Right atrium auricular region (tissue), 2 donors: Measurements from ENCODE around the gene GHRH. TPM values are rescaled to one million over a fixed set of nuclear protein-coding genes. Genes with fewer than 3 reads are reported as not detected.

ENCODE experiments used
- DNase-seq: peaks from one replicate; pipeline ENCODE4 v3.0.0-alpha.2; 2019; ENCODE audit warnings: low spot score
- H3K27ac ChIP-seq, 2 donors: fragments of 200-600 bp; sonication (generic); 1 replicate in 1 of 2; 2 replicates in 1 of 2; pipeline ENCODE4 v1.5.1; 2016 to 2019
- H3K27me3 ChIP-seq, 2 donors: fragments of 200-600 bp; sonication (generic); one replicate each; pipeline versions ENCODE4 v1.5.1 to v1.6.0; 2017 to 2019
- H3K36me3 ChIP-seq: fragments of 200-600 bp; sonication (generic); one replicate; pipeline ENCODE4 v1.5.1; 2016
- H3K4me1 ChIP-seq, 2 donors: fragments of 200-600 bp; sonication (generic); one replicate each; pipeline versions ENCODE4 v1.5.1 to v1.6.0; 2017 to 2019
- H3K4me3 ChIP-seq, 2 donors: fragments of 200-600 bp; sonication (generic); 1 replicate in 1 of 2; 2 replicates in 1 of 2; pipeline ENCODE4 v1.5.1; 2017 to 2019; ENCODE audit warnings: mild to moderate bottlenecking in 1 of 2, moderate library complexity in 1 of 2
- H3K9me3 ChIP-seq, 2 donors: fragments of 200-600 bp; sonication (generic); one replicate each; pipeline ENCODE4 v1.5.1; 2019
- CTCF ChIP-seq, 2 donors: fragments of 200-600 bp; sonication (generic); IDR thresholded peaks; one replicate each; pipeline ENCODE4 v1.5.1; 2019; ENCODE audit warnings: antibody characterized with exemption in 2 of 2
- total RNA-seq, 2 donors: library from RNA; depleted of rRNA; stranded (reverse); fragments of >200 nt; gene quantifications; one replicate each; pipeline ENCODE4 v1.1.0, GENCODE V29; 2016

Gene GHRH
- total RNA-seq, 2 donors from 2014 or later: 1.5 to 3.6 TPM

DNA sequence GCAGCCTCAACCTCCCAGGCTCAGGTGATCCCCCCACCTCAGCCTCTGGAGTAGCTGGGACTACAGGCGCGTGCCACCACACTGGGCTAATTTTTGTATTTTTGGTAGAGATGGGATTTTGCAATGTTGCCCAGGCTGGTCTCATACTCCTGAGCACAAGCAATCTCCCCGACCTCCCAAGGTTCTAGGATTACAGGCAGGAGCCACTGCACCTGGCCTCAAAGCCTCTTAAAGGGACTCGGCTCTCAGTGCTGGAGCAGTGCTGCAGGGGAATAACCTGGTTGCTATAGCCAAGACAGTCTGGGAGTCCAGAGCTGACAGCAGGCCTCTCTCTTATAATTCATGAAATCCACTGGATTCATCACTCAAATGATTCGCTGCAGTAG lies 17.0 kb downstream of the GHRH start:
- Histone ChIP-seq H3K4me3 (no peak overlapping the region), H3K4me1 (peaks cover 0 to 19% of the 10 kb centered on the region in 2 donors), H3K36me3 (peaks cover 30% of the 10 kb centered on the region), H3K9me3 (no peaks in the 10 kb centered on the region), H3K27me3 (no peaks in the 10 kb centered on the region), H3K27ac (peak overlapping the region; percentile 61 to 69)
- DNase-seq: no peak
- TF ChIP-seq CTCF (IDR thresholded peaks at IDR 0.05): no peak

DNA sequence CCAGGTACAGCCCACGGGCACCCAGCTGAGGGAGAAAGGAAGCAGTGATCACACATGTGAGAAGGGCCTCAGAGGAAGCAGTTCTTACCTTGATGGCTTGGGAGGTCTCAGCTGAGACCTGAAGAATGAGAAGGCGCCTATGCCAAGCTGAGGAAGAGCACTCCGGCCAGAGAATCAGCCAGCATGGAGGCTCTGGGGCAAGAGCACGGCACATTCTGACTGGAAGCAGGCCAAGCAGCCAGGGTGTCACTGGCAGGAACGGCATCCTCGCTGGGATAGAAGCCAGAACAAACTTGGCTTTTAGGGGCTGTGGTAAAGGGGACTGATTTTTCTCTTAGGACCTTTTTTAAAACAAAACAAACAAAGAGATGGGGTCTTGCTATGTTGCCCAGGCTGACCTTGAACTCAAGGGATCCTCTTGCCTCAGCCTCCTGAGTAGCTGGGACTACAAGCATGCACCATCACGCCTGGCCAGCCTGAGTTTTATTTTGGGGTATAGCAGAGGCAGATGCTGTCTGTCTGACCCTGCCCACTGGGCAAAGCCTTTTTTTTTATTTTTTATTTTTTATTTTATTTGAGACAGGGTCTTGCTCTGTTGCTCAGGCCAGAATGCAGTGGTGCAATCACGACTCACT lies 17.6 kb downstream of the GHRH start:
- no peak for TF ChIP-seq CTCF (IDR thresholded peaks at IDR 0.05)
- peak overlapping the region; percentile 61 to 69 for H3K27ac ChIP-seq
- H3K9me3 ChIP-seq: no peaks in the 10 kb centered on the region
- no peaks in the 10 kb centered on the region for H3K27me3 ChIP-seq
- peaks cover 0 to 21% of the 10 kb centered on the region in 2 donors for H3K4me1 ChIP-seq
- H3K36me3 ChIP-seq: peaks cover 35% of the 10 kb centered on the region
- DNase-seq: no peak
- H3K4me3 ChIP-seq: no peak overlapping the region

DNA sequence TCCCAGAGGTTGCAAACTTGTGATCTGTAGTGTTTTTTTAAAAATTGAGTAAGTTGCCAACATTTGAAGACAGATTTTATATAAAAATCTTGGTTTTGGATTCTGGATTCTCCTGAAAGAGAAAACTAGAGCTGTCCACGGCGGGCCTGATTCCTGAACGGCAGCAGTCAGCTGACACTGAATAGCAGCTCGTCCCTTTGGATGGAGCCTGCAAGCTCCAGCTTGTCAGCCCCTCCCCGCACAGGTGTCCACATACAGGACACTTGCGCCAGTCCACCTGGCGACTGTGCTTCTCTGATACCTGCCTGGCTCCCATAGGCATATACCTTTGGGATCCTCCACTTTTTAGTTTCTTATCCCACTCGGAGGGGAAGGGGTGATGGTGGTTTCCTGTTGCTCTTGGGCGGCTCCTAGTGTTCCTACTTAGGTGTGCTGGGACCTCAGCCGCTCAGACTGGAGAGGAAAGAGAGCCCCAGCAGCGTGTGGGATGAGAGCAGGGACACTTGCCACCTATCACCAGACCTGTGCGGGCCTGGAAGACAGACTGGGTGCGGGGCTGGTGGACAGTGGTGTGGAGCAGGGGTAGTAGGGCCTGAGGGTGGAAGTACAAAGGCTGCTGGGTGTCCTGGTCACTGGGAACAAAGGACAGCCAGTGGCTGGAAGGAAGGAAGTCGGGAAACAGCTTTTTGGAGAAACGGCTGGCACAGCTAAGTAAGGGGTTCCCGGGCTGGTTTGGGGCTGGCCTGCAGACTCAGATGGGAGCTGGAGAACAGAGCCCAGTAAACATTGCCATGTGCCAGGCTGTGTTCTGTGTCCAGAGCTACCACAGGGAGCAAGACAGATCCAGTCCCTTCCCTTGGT lies 18.3 kb downstream of the GHRH start:
- no peak for DNase-seq

DNA sequence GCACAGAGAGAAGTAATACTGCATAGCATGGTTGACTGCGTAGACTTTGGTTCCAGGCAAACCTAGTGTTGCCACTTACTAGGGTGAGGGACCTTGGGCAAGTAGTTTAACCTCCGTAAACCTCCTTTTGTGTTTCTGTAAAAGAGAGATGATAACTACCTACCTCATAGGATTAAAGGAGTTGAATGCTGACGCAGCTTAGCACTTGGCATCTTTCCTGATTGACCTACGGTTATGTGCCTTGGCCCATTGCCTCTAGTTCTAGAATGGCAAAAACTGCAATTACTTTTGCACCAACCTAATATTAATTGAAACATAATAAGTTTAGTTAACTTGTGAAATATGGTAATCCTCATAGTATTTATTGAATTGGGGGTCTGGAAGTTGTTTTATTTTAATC lies 19.1 kb downstream of the GHRH start:
- Histone ChIP-seq H3K9me3 (no peaks in the 10 kb centered on the region), H3K36me3 (peaks cover 49% of the 10 kb centered on the region), H3K27ac (no peak overlapping the region), H3K4me3 (no peak overlapping the region), H3K27me3 (no peaks in the 10 kb centered on the region), H3K4me1 (peaks cover 0 to 32% of the 10 kb centered on the region in 2 donors)
- no peak for TF ChIP-seq CTCF (IDR thresholded peaks at IDR 0.05)
- DNase-seq: no peak

More for the DNA sequence above, 18.3 kb downstream of the GHRH start:
- Histone ChIP-seq H3K9me3 (no peaks in the 10 kb centered on the region), H3K27ac (peak overlapping the region; percentile 61 to 69), H3K4me1 (peaks cover 0 to 28% of the 10 kb centered on the region in 2 donors), H3K4me3 (no peak overlapping the region), H3K36me3 (peaks cover 41% of the 10 kb centered on the region), H3K27me3 (no peaks in the 10 kb centered on the region)
- no peak for TF ChIP-seq CTCF (IDR thresholded peaks at IDR 0.05)

DNA sequence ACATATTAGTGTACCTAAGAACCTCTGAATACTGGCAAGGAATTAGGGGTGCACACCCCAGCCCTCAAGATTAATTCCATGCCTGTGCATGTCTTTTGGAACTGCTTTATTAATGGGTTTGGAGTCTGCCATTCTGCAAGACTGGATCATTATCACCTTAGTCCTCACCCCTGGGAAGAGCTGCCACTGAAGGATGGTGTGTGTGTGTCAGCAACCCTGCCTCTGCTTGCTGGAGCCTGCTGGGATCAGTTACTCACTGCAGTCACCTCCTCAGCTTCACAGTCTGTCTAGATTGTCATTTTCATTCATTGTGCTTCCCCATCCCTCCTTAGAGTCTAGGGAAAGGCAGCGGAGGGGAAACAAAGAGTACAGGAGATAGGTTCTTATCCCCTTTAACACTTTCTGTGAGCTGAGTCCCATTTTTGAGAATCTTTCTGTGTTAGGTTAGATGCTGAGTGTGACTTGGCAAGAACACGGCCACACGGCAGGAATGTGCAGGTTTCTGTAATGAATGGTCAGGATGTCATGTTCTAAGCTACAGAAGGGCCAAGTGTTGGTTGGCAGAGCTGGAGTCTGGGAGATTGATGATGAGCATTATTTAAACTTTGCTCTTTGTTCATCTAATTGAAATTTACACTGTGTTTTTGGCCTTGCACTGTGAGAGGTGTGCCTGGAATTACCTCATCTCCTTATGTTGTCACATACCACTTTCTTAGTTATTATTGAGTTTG lies 21.1 kb downstream of the GHRH start:
- H3K27me3 ChIP-seq: no peaks in the 10 kb centered on the region
- DNase-seq: no peak
- H3K27ac ChIP-seq: peak overlapping the region in 1 of 2 donors; percentile 28
- H3K36me3 ChIP-seq: peaks cover 68% of the 10 kb centered on the region
- H3K4me3 ChIP-seq: no peak overlapping the region
- no peaks in the 10 kb centered on the region for H3K9me3 ChIP-seq
- no peak for TF ChIP-seq CTCF (IDR thresholded peaks at IDR 0.05)
- H3K4me1 ChIP-seq: peaks cover 0 to 38% of the 10 kb centered on the region in 2 donors
